COLO668 (cell line): ENCODE results near the gene ORAI3.

Source experiments
- DNase-seq: peaks from one replicate; lab custom pipeline; 2025; ENCODE audit not compliant: unreplicated experiment; lab: John Stamatoyannopoulos, UW

ORAI3 gene

GRCh38 chr16:30966033-30966619 lies 17.3 kb downstream of the ORAI3 start:
- no peak for DNase-seq

- DNase-seq = no peak
Measured at GRCh38 chr16:30967795-30968194, 18.9 kb downstream of the ORAI3 start.

- DNase-seq = no peak
Measured at GRCh38 chr16:30969246-30969842, 20.5 kb downstream of the ORAI3 start.

GRCh38 chr16:30971298-30971697 lies 22.4 kb downstream of the ORAI3 start:
- no peak for DNase-seq

- no peak for DNase-seq
Measured at GRCh38 chr16:30972872-30973271, 24.0 kb downstream of the ORAI3 start.

- DNase-seq = no peak
Measured at GRCh38 chr16:30974348-30974747, 25.5 kb downstream of the ORAI3 start.

- no peak for DNase-seq
Measured at GRCh38 chr16:30976486-30976885, 27.6 kb downstream of the ORAI3 start.

- peak; percentile 21 for DNase-seq
Measured at GRCh38 chr16:30977502-30977901, 28.6 kb downstream of the ORAI3 start.

GRCh38 chr16:30979170-30980022 lies 30.5 kb downstream of the ORAI3 start:
- DNase-seq = no peak

GRCh38 chr16:30980023-30980371 lies 31.1 kb downstream of the ORAI3 start:
- no peak for DNase-seq

- no peak for DNase-seq
Measured at GRCh38 chr16:30980434-30980833, 31.6 kb downstream of the ORAI3 start.

GRCh38 chr16:30980959-30981358 lies 32.1 kb downstream of the ORAI3 start:
- no peak for DNase-seq

- no peak for DNase-seq
Measured at GRCh38 chr16:30982548-30983288, 33.9 kb downstream of the ORAI3 start.

- DNase-seq = no peak
Measured at GRCh38 chr16:30983289-30983889, 34.5 kb downstream of the ORAI3 start.

- no peak for DNase-seq
Measured at GRCh38 chr16:30983898-30984610, 35.2 kb downstream of the ORAI3 start.

GRCh38 chr16:30984669-30985400 lies 36.0 kb downstream of the ORAI3 start, which contains the start of gene HSD3B7:
HSD3B7 (plus strand) TSS chr16:30985207; CDS start chr16:30985659, 452 bp downstream.
- peak; percentile 83 for DNase-seq

- peak; percentile 88 for DNase-seq
Measured at GRCh38 chr16:30985401-30986128, 36.7 kb downstream of the ORAI3 start.

- no peak for DNase-seq
Measured at GRCh38 chr16:30986129-30986991, 37.5 kb downstream of the ORAI3 start.
